CD4-positive, CD25-positive, alpha-beta regulatory T cell (primary cell): ENCODE measurements around the gene MARCKS. TPM values are rescaled to one million over a fixed set of nuclear protein-coding genes. Genes with fewer than 3 reads are reported as not detected.

Source experiments
- ATAC-seq, 2 donors: fragments of 150-1000 bp; cut with Tn5 transposase; one replicate each; pipeline ENCODE4 v1.10.0; 2021; ENCODE audit warnings: low read depth in 2 of 2, moderate number of reproducible peaks in 2 of 2, moderate library complexity in 1 of 2
- DNase-seq, 3 donors: peaks; one replicate each; pipeline versions ENCODE4 v3.0.0 to v3.0.0-alpha.2; 2012 to 2022; ENCODE audit warnings: mixed read lengths in 1 of 3
- H3K27ac ChIP-seq: one replicate; pipeline ENCODE4 v1.7.0; 2013; ENCODE audit warnings: mild to moderate bottlenecking, low read length; ENCODE audit not compliant: insufficient read depth, poor library complexity, severe bottlenecking
- H3K27me3 ChIP-seq: one replicate; pipeline ENCODE4 v1.7.0; 2013; ENCODE audit warnings: low read length; ENCODE audit not compliant: control insufficient read depth, insufficient read depth
- H3K36me3 ChIP-seq: one replicate; pipeline ENCODE4 v1.7.0; 2013; ENCODE audit warnings: mild to moderate bottlenecking, low read length, moderate library complexity; ENCODE audit not compliant: control insufficient read depth, insufficient read depth
- H3K4me1 ChIP-seq: 2 replicates; pipeline ENCODE4 v1.7.0; 2013; ENCODE audit warnings: mild to moderate bottlenecking, low read length; ENCODE audit not compliant: insufficient read depth, control insufficient read depth, poor library complexity, severe bottlenecking
- H3K4me3 ChIP-seq: one replicate; pipeline ENCODE4 v1.7.0; 2013; ENCODE audit warnings: low read depth, mild to moderate bottlenecking, low read length, moderate library complexity
- H3K9me3 ChIP-seq, 2 experiments: 1 replicate in 1 of 2; 2 replicates in 1 of 2; pipeline ENCODE4 v1.7.0; 2013; ENCODE audit warnings: low read length in 2 of 2, mild to moderate bottlenecking in 1 of 2, moderate library complexity in 1 of 2; ENCODE audit not compliant: control insufficient read depth in 2 of 2
- H3K27ac Mint-ChIP-seq, 3 donors: one replicate each; pipeline ENCODE4 v1.8.0; 2020 to 2022; ENCODE audit warnings: mild to moderate bottlenecking in 3 of 3, mixed read lengths in 3 of 3, moderate library complexity in 2 of 3
- H3K27me3 Mint-ChIP-seq: one replicate; pipeline ENCODE4 v1.8.0; 2022; ENCODE audit warnings: mild to moderate bottlenecking, mixed read lengths
- H3K36me3 Mint-ChIP-seq: one replicate; pipeline ENCODE4 v1.8.0; 2020; ENCODE audit warnings: mixed read lengths
- H3K4me1 Mint-ChIP-seq, 4 donors: one replicate each; pipeline ENCODE4 v1.8.0; 2020 to 2022; ENCODE audit warnings: mixed read lengths in 4 of 4, mild to moderate bottlenecking in 1 of 4
- H3K4me3 Mint-ChIP-seq, 4 donors: one replicate each; pipeline ENCODE4 v1.8.0; 2020 to 2022; ENCODE audit warnings: mild to moderate bottlenecking in 4 of 4, mixed read lengths in 4 of 4, moderate library complexity in 3 of 4
- H3K9me3 Mint-ChIP-seq, 7 donors: one replicate each; pipeline ENCODE4 v1.8.0; 2020 to 2022; ENCODE audit warnings: mixed read lengths in 7 of 7, mild to moderate bottlenecking in 3 of 7, moderate library complexity in 2 of 7
- polyA plus RNA-seq, 4 donors: library from polyadenylated mRNA; unstranded; fragments of 300-500 nt; fragmentation: Illumina TruSeq; gene quantifications; one replicate each; pipeline ENCODE4 v1.2.3, GENCODE V29; 2021
- total RNA-seq: library from RNA; stranded (reverse); gene quantifications from one replicate; pipeline ENCODE4 v1.2.3, GENCODE V29; 2022

MARCKS gene
- total and polyA plus RNA-seq, 5 donors from 2014 or later: 0.03 to 0.07 TPM; not detected in 3

GRCh38 chr6:113879186-113880096 is 22.3 kb downstream of the MARCKS start:
- Histone ChIP-seq H3K4me3 (no peak overlapping the region), H3K9me3 (no peaks in the 10 kb centered on the region), H3K36me3 (no peaks in the 10 kb centered on the region), H3K27me3 (peaks cover 12% of the 10 kb centered on the region), H3K27ac (no peak overlapping the region), H3K4me1 (no peaks in the 10 kb centered on the region)
- peak in 1 of 3 donors; percentile 33 for DNase-seq
- Mint-ChIP-seq H3K36me3 (no peaks in the 10 kb centered on the region), H3K27ac (no peak overlapping the region), H3K9me3 (peaks cover 0 to 2% (median 0%) of the 10 kb centered on the region in 7 donors), H3K4me1 (no peaks in the 10 kb centered on the region), H3K4me3 (no peak overlapping the region), H3K27me3 (peaks cover 34% of the 10 kb centered on the region)
- ATAC-seq: peak; percentile 58 to 61

- Histone ChIP-seq H3K27me3 (peaks cover 8% of the 10 kb centered on the region), H3K27ac (no peak overlapping the region), H3K4me3 (no peak overlapping the region), H3K36me3 (no peaks in the 10 kb centered on the region), H3K9me3 (no peaks in the 10 kb centered on the region), H3K4me1 (no peaks in the 10 kb centered on the region)
- Mint-ChIP-seq H3K4me3 (no peak overlapping the region), H3K9me3 (peaks cover 0 to 2% (median 0%) of the 10 kb centered on the region in 7 donors), H3K27me3 (peaks cover 28% of the 10 kb centered on the region), H3K4me1 (no peaks in the 10 kb centered on the region), H3K36me3 (no peaks in the 10 kb centered on the region), H3K27ac (no peak overlapping the region)
- ATAC-seq (no peak), DNase-seq (no peak)
Measured at GRCh38 chr6:113881478-113881980, 24.4 kb downstream of the MARCKS start.

GRCh38 chr6:113882336-113883022 is 25.3 kb downstream of the MARCKS start:
- ATAC-seq (no peak), DNase-seq (no peak)
- no peaks in the 10 kb centered on the region for H3K4me1 ChIP-seq
- H3K27ac ChIP-seq: no peak overlapping the region
- Mint-ChIP-seq H3K27ac (no peak overlapping the region), H3K36me3 (no peaks in the 10 kb centered on the region), H3K9me3 (peaks cover 0 to 2% (median 0%) of the 10 kb centered on the region in 7 donors), H3K4me3 (no peak overlapping the region), H3K27me3 (peaks cover 28% of the 10 kb centered on the region), H3K4me1 (no peaks in the 10 kb centered on the region)
- H3K27me3 ChIP-seq: peaks cover 5% of the 10 kb centered on the region
- H3K4me3 ChIP-seq: no peak overlapping the region
- H3K36me3 ChIP-seq: no peaks in the 10 kb centered on the region
- H3K9me3 ChIP-seq: no peaks in the 10 kb centered on the region

GRCh38 chr6:113884011-113884410 is 26.9 kb downstream of the MARCKS start:
- Mint-ChIP-seq H3K9me3 (peaks cover 0 to 2% (median 0%) of the 10 kb centered on the region in 7 donors), H3K4me3 (no peak overlapping the region), H3K4me1 (no peaks in the 10 kb centered on the region), H3K27me3 (peaks cover 19% of the 10 kb centered on the region), H3K36me3 (no peaks in the 10 kb centered on the region), H3K27ac (no peak overlapping the region)
- H3K27me3 ChIP-seq: peaks cover 3% of the 10 kb centered on the region
- no peaks in the 10 kb centered on the region for H3K9me3 ChIP-seq
- H3K27ac ChIP-seq: no peak overlapping the region
- no peaks in the 10 kb centered on the region for H3K36me3 ChIP-seq
- H3K4me1 ChIP-seq: no peaks in the 10 kb centered on the region
- no peak for DNase-seq
- H3K4me3 ChIP-seq: no peak overlapping the region
- ATAC-seq: no peak

- ATAC-seq: no peak
- H3K27me3 Mint-ChIP-seq: peaks cover 8% of the 10 kb centered on the region
- Histone ChIP-seq H3K36me3 (no peaks in the 10 kb centered on the region), H3K9me3 (no peaks in the 10 kb centered on the region), H3K4me1 (no peaks in the 10 kb centered on the region), H3K4me3 (no peak overlapping the region), H3K27me3 (peaks cover 3% of the 10 kb centered on the region), H3K27ac (no peak overlapping the region)
- no peaks in the 10 kb centered on the region for H3K36me3 Mint-ChIP-seq
- no peak for DNase-seq
- H3K27ac Mint-ChIP-seq: no peak overlapping the region
- H3K4me3 Mint-ChIP-seq: no peak overlapping the region
- peaks cover 0 to 3% (median 0%) of the 10 kb centered on the region in 7 donors for H3K9me3 Mint-ChIP-seq
- H3K4me1 Mint-ChIP-seq: no peaks in the 10 kb centered on the region
Measured at GRCh38 chr6:113886512-113886911, 29.4 kb downstream of the MARCKS start.

- H3K4me1 Mint-ChIP-seq: no peaks in the 10 kb centered on the region
- no peak for DNase-seq
- no peak for ATAC-seq
- no peak overlapping the region for H3K27ac ChIP-seq
- peaks cover 9% of the 10 kb centered on the region for H3K27me3 Mint-ChIP-seq
- H3K4me3 Mint-ChIP-seq: no peak overlapping the region
- H3K36me3 ChIP-seq: no peaks in the 10 kb centered on the region
- no peak overlapping the region for H3K27ac Mint-ChIP-seq
- no peaks in the 10 kb centered on the region for H3K9me3 ChIP-seq
- no peaks in the 10 kb centered on the region for H3K4me1 ChIP-seq
- no peaks in the 10 kb centered on the region for H3K36me3 Mint-ChIP-seq
- H3K9me3 Mint-ChIP-seq: peaks cover 0 to 4% (median 2%) of the 10 kb centered on the region in 7 donors
- H3K27me3 ChIP-seq: peaks cover 2% of the 10 kb centered on the region
- no peak overlapping the region for H3K4me3 ChIP-seq
Measured at GRCh38 chr6:113888493-113888892, 31.3 kb downstream of the MARCKS start.

GRCh38 chr6:113888956-113889630 is 31.9 kb downstream of the MARCKS start:
- no peak overlapping the region for H3K27ac ChIP-seq
- no peak overlapping the region for H3K27ac Mint-ChIP-seq
- peaks cover 0 to 4% (median 2%) of the 10 kb centered on the region in 7 donors for H3K9me3 Mint-ChIP-seq
- no peaks in the 10 kb centered on the region for H3K4me1 Mint-ChIP-seq
- no peak overlapping the region for H3K4me3 Mint-ChIP-seq
- ATAC-seq (no peak), DNase-seq (no peak)
- no peaks in the 10 kb centered on the region for H3K27me3 ChIP-seq
- H3K27me3 Mint-ChIP-seq: peaks cover 9% of the 10 kb centered on the region
- no peaks in the 10 kb centered on the region for H3K36me3 ChIP-seq
- H3K4me1 ChIP-seq: no peaks in the 10 kb centered on the region
- H3K9me3 ChIP-seq: no peaks in the 10 kb centered on the region
- H3K4me3 ChIP-seq: no peak overlapping the region
- no peaks in the 10 kb centered on the region for H3K36me3 Mint-ChIP-seq
